Suppressor macrophage (primary cell): Measurements from ENCODE around the gene BTLA.
"Not testable (repeated sequence)": the region's sequence is repeated elsewhere in the genome, so short reads cannot be mapped to it uniquely, and the experiment has no call there.

Experiments used
- DNase-seq, 4 experiments: peaks; one replicate each; pipeline ENCODE4 v3.0.0-alpha.2; 2020 to 2022
- total RNA-seq, 17 experiments: gene quantifications; one replicate each; lab custom pipeline; 2026; ENCODE audit warnings: mixed read lengths in 6 of 17, inconsistent platforms in 3 of 17; lab: John Stamatoyannopoulos, UW

BTLA gene
- 0 to 1.2 (median 0) reads per million in 17 experiments for total RNA-seq

- DNase-seq: no peak
These were observed at the start of gene BTLA for GRCh38 chr3:112498914-112499711. BTLA (minus strand) TSS chr3:112499472; CDS start chr3:112499358, 114 bp downstream.

- no peak for DNase-seq
These were observed 47.0 kb upstream of the BTLA start for GRCh38 chr3:112546216-112546759.

DNA sequence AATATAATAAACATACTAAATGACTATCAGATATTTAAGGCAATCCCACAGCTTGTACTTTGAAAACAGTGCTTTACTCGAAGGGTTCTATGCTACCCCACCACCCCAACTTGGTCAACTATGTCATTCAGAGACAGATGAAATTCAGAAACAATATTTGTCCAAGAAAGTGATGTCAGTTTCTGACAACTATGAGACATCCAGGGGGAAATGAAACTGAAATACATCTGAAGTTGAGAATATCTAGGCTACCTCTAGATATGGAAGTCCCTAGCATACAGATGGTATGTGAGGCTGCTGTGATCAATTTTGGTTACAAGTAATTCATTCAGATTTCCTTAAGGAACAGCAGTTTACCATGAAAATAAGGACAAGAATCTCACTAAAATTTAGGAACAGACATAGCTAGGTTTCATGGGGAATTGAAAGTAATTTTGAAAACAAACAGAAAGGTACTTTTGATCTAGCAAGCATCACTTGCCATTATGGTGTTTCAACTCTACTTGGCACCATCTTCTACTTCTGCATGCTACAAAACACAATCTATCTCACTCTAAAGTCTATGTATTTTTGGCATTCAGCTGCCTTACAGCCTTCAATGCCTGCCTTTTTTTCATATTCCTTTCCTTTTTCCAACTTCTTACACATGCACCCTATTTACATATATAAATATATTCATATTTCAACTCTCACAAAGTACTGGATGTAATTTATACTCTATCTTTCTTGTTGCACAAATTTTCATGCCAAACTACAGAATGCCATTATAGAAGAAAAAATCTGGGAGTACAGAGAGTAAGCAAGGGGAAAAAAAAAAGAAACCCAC is 40.8 kb upstream of the BTLA start:
- DNase-seq: no peak

DNA sequence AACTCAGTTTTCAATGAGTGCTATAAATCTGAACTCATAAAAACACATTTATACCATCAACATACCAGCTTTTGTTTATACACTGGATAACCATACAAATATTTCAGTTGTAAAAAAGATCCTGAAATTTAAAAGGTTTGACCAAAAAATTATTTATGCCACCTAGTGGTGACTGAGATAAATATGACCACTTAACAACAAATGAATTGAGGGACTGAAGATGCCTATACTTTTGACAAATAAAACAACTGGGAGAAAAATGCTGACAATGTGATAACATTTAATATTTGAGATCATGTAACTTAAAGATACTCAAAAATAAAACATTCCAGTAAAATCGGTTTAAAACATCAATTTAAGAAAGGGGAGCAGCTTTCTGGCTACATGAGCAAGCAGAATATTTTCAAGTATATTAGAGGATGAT is 32.1 kb upstream of the BTLA start:
- DNase-seq: peak in 3 of 4 experiments; percentile 16 to 69 (median 54)

GRCh38 chr3:112530573-112530972 is 31.3 kb upstream of the BTLA start:
- no peak for DNase-seq

DNA sequence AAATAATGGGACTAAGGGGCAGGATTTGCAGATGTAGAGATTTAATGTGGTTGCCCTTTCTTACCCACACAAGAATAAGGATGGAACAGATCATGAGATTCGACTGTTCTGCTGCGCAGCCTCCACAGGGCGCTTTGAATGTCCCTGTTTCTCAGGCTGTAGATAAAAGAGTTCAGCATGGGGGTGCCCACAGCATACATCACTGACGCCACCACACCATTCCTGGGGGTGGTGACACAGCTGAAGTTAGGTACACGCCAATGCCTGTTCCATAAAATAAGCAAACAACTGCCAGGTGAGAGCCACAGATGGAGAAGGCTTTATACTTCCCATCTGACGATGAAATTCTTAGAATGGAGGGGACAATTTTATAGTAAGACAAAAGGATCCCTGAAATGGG is 24.9 kb upstream of the BTLA start:
- DNase-seq: not testable (repeated sequence)

DNA sequence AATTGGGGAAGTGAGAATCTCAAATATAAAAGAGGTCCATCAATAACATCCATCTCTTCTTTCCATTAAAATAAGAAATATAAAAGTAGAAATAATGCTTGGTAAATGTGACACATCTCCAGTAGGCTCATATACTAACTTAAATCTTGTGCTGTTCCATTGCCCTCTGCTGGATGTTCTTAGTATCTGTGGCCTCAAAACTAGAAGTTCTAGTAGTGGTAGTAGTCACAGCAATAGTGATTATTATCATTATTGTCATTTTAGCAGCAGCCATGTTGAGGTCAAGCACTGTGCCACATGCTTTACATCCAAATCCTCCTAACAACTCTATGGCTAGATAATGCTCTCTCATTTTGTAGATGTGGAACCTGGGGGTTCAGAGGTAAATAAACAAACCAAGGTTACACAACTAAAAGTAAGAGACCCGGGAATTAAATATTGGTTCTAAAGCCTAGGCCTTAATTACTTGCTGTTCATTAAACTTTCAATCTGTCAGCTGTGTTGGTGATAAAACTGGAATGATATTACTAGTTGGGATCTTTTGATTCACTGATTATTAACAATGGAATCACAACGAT is 20.2 kb upstream of the BTLA start:
- peak; percentile 63 to 78 (median 69) for DNase-seq

DNA sequence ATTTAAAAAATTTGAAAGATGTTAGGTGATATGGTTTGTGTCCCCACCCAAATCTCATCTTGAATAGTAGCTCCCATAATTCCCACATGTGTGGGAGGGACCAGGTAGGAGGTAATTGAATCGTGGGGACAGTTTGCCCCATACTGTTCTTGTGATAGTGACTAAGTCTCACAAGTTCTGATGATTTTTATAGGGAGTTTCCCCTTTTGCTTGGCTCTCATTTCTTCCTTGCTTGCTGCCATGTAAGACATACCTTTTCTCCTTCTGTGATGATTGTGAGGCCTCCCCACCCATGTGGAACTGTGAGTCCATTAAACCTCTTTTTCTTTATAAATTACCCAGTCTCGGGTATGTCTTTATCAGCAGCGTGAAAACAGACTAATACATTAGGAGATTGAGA is 19.7 kb upstream of the BTLA start:
- DNase-seq: peak in 2 of 4 experiments; percentile 28 to 32

GRCh38 chr3:112514527-112515128 is 15.4 kb upstream of the BTLA start:
- DNase-seq: no peak

DNA sequence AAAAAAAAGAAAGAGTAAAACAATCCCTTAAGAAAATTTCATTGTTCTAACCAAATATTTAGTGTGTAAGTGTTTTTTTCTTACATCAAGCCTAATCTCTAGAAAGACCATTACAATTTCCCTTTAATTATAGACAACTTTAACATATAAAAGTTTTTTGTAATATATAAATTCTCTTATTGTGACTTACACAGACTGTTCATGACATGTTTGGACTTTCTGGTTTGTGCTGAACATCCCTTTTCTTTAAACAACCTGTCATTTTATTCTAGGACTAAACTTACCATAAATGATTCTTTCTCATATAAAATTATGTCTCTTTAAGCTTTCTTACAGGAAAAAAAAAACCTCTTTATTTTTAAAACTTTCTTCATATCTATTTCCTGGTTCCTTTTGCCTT is 13.0 kb upstream of the BTLA start:
- no peak for DNase-seq

GRCh38 chr3:112508860-112509259 is 9.6 kb upstream of the BTLA start:
- DNase-seq: peak in 3 of 4 experiments; percentile 34 to 55 (median 41)

- no peak for DNase-seq
These were observed 9.0 kb upstream of the BTLA start for GRCh38 chr3:112508261-112508660.

- no peak for DNase-seq
These were observed 6.6 kb upstream of the BTLA start for GRCh38 chr3:112505907-112506306.

DNA sequence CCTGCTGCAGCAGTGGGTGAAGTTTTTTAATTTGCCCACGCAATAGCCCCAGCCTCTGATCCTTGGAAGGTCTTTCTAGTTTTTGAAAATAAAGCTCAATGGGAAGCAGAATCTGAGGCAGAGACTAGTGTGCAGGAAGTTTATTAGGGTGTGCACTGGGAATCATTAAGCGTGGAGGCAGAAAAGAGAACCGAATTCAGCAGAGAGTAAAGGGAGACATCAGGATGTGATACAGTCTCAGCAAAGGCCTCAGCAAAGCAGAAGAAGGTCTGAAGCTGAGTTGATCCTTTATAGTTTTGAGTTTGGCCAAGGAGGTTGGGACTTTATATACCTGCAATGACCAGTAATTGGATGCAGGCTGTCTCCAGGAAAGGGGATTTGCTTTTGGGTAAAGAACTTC is 4.9 kb upstream of the BTLA start:
- peak in 2 of 4 experiments; percentile 6 to 19 for DNase-seq

DNA sequence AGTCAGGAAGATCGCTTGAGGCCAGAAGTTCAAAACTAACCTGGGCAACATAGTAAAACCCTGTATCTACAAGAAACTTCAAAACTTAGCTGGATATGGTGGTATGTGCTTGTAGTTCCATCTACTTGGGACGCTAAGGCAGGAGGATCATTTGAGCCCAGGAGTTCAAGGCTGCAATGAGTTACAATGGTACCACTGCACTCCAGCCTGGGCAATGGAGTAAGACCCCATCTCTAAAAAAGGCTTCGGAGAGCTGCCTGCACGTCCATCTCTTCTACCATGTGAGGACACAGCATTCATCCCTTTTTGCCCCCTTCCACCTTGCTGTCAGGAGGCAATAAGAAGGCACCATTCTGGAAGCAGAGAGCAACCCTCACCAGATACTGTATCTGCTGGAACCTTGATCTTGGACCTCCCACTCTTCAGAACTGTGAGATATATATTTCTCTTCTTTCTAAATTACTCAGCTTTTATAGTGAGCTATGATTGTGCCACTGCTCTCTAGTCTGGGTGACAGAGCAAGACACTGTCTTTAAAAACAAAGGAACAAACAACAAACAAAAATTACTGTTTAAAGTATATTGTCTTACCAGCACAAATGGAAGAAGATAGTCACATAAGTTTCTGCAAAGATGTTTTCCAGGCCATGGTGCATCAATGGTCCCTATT is 4.2 kb upstream of the BTLA start:
- DNase-seq: no peak

DNA sequence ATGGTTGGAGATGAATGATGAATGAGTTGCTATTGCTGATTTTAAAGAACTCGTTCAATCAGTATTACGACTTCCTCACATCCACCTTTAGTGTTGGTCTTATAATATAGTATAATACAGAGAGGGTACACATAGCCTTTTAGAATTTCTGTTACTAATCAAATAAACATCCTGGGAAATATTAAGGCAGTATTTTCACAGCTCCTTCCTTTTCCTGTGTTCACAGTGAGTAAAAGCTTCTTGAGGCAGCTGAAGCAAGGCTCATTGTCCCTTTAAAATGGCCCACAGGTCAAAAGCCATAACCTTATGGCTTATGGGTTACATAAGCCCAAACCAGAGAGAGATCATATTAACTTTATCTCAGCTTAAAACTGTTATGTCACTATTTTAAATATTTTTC is 1.3 kb upstream of the BTLA start:
- no peak for DNase-seq

DNA sequence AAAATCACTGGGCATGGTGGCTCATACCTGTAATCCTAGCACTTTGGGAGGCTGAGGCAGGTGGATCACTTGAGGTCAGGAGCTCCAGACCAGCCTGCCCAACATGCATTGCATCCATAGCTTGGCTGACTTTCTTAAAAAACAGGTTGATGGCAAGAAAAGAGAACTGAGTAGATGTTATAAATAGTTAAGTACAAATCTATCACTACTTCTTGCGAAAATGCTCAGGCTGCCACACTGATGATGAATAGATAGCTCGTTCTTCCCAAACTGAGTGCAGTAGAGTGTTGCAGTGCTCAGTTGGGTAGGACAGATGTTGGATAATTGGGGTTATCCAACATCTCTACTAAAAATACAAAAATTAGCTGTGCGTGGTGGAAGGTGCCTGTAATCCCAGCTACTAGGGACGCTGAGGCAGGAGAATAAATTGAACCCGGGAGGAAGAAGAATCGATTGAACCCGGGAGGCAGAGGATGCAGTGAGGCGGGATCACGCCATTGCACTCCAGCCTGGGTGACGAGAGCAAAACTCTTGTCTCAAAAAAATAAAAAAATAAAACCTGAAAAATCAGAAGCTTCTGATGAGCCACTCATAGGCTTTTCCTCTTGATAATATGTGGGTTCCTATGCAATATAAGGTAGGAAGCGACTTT is 1.2 kb downstream of the BTLA start:
- DNase-seq: no peak

DNA sequence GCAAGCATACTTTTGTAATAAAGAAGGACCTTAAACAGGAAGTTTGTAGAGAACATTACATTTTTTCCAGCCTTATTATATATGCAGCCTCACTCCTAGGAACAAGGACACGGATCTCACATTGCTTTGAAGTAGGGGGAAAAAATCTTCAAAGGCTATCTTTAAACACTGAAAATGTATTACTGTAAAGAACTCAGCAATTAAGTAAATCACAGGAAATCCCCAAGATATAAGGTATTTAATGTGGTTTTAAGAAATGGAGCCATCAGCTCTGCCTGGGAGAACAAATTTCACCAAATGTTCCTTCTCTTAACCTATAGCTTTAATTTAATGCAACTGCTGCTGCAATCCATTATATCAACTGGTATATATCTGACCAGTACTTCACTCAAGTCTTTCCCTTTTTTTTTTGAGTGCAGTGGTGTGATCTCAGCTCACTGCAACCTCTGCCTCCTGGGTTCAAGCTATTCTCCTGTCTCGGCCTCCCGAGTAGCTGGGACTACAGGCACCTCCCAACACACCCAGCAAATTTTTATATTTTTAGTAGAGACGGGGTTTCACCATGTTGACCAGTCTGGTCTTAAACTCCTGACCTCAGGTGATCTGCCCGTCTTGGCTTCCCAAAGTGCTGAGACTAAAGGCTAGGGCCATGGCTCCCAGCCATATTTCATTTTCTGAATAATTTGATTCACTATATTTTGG is 2.8 kb downstream of the BTLA start:
- DNase-seq: peak in 1 of 4 experiments; percentile 7

DNA sequence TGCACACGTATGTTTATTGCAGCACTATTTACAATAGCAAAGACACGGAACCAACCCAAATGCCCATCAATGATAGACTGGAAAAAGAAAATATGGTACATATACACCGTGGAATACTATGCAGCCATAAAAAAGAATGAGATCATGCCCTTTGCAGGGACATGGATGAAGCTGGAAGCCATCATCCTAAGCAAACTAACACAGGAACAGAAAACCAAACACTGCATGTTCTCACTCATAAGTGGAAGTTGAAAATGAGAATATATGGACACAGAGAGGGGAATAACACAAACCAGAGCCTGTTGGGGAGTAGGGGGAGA is 4.9 kb downstream of the BTLA start:
- DNase-seq: not testable (repeated sequence)

- no peak for DNase-seq
These were observed 7.1 kb downstream of the BTLA start for GRCh38 chr3:112492124-112492523.

- no peak for DNase-seq
These were observed 7.9 kb downstream of the BTLA start for GRCh38 chr3:112491373-112491772.
